Calu3 (cell line): ENCODE results near the gene CAPG. TPM values are rescaled to one million over a fixed set of nuclear protein-coding genes. Genes with fewer than 3 reads are reported as not detected.

Experiments
- BruUV-seq: library from RNA; stranded (reverse); fragments of 400-500 nt; replicated peaks from 2 replicates; lab custom pipeline; 2021; lab: Mats Ljungman, UMichigan
- CTCF ChIA-PET: fragments of 300-600 bp; sonication (Branson Sonifier 250); formaldehyde crosslinking; loops from one replicate; lab custom pipeline; 2022; ENCODE audit warnings: antibody characterized with exemption; lab: Charles Lee
- DNase-seq: peaks from one replicate; pipeline ENCODE4 v3.0.0; 2022
- H3K27ac Mint-ChIP-seq: one replicate; pipeline ENCODE4 v1.8.0; 2022; ENCODE audit warnings: mixed read lengths; ENCODE audit not compliant: unreplicated experiment
- H3K27me3 Mint-ChIP-seq: one replicate; pipeline ENCODE4 v1.8.0; 2022; ENCODE audit warnings: mixed read lengths; ENCODE audit not compliant: unreplicated experiment
- H3K36me3 Mint-ChIP-seq: one replicate; pipeline ENCODE4 v1.8.0; 2022; ENCODE audit warnings: mild to moderate bottlenecking, moderate library complexity, mixed read lengths; ENCODE audit not compliant: insufficient read depth, unreplicated experiment
- H3K4me1 Mint-ChIP-seq: one replicate; pipeline ENCODE4 v1.8.0; 2022; ENCODE audit warnings: mild to moderate bottlenecking, low read depth, mixed read lengths; ENCODE audit not compliant: unreplicated experiment
- H3K4me3 Mint-ChIP-seq: one replicate; pipeline ENCODE4 v1.8.0; 2022; ENCODE audit warnings: mild to moderate bottlenecking, low read depth, moderate library complexity, mixed read lengths; ENCODE audit not compliant: unreplicated experiment
- H3K9me3 Mint-ChIP-seq: one replicate; pipeline ENCODE4 v1.8.0; 2022; ENCODE audit warnings: low read depth, mixed read lengths; ENCODE audit not compliant: unreplicated experiment
- CTCF ChIP-seq: fragments of 200-600 bp; IDR thresholded peaks from one replicate; pipeline ENCODE4 v1.8.0; 2022; ENCODE audit warnings: antibody characterized with exemption; ENCODE audit not compliant: unreplicated experiment
- intact Hi-C: fragments of 100-400 bp; cut with micrococcal nuclease; formaldehyde crosslinking; loops from one replicate; pipeline ENCODE4 v1.10.0; 2022; ENCODE audit not compliant: unreplicated experiment
- total RNA-seq: library from RNA; stranded (reverse); gene quantifications from 2 replicates; pipeline ENCODE4 v1.2.3, GENCODE V29; 2022

CAPG gene
- total RNA-seq, 1 experiment from 2014 or later = 238 TPM

DNA sequence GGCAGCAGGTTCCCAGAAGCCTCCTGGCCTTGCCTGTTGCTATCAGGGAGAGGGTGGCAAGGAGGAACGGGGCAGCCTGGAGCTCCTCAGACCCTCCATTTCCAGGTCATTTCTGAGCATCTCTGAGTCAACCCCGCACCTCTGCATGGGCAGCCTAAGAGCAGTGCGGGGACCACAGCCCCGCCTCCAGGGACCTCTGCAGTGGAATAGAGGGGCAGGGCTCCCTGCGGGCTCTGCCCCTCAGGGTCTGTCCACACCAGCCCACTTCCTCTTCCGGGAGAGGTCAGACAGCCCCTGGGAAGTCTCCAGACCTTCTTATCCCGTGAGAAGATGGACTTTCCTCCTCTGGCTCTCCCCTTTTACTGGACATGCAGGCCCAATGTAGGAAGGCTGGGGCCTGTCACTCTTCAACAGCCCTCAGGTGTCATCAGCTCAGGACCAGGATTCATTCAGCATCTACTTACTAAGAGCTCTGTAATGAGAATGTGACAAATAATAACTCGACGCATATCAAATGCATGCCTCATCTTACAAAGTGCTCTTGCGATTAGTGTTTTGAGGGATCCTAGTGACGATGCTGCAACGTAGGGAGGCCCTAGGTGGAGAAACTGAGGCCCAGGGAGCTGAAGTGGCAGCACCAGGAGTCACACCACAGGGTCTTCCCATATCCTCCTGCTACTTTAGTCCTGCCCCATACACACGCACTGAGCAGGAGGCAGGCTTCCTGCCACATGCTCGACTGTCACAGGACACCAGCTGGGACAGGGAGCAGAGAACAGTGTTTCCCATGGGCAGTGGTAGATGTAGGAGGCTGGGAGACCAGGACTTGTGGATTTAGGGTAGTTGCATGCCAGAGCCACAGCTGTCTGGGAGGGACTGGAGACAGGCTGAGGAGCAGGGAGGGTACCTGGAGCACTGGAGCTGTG lies 36.4 kb upstream of the CAPG start:
- BruUV-seq = no TSS peak
- intact Hi-C loops = no loop called here
- TF ChIP-seq CTCF = no peak
- no peaks in the 10 kb centered on the region for H3K9me3 Mint-ChIP-seq
- H3K4me1 Mint-ChIP-seq = peaks cover 8% of the 10 kb centered on the region
- no peaks in the 10 kb centered on the region for H3K36me3 Mint-ChIP-seq
- peak overlapping the region; percentile 66 for H3K27ac Mint-ChIP-seq
- CTCF ChIA-PET = no interaction called here
- no peak overlapping the region for H3K4me3 Mint-ChIP-seq
- no peak for DNase-seq
- H3K27me3 Mint-ChIP-seq = no peaks in the 10 kb centered on the region

DNA sequence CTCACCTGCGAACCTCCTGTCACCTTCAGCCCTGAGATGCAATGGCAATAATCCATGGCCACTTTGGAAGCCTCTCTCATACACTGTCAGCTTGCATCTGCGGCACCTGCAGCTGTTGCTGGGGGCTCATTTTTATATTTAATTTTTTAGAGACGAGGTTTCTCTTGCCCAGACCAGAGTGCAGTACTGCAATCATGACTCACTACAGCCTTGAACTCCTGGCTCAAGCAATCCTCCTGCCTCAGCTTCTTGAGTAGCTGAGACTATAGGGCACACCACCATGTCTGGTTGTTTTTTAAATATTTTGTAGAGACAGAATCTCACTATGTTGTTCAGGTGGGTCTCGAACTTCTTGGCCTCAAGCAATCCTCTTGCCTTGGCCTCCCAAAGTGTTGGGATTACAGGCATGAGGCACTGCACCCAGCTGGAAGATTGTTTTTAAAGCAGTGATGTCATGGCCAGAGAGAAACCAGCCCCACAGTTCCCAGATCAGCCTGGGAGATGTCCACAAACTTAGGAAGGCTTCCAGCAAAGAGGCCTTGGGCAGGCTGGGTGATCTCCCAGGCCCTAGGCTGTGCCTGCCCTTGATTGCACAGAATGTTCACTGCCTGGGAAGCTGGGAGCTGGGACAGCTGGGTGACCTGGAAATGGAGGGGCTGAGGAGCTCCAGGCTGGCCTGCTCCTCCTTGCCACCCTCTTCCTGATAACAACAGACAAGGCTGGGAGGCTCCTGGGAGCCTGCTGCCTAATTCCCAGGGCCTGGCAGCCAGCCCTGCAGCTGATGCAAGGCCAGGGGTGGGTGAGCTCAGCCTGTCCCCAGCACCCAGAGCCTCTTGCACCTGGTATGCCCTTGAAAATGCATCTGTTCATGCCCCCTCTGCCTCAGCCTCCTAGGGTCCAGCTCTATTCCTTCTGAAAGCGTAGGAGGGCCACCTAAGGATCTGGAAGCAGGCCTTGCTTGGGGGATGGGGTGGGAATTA lies 35.4 kb upstream of the CAPG start:
- no TSS peak for BruUV-seq
- no peak for TF ChIP-seq CTCF
- Mint-ChIP-seq H3K27ac (peak overlapping the region; percentile 66), H3K4me3 (no peak overlapping the region), H3K27me3 (no peaks in the 10 kb centered on the region), H3K4me1 (peaks cover 8% of the 10 kb centered on the region), H3K9me3 (no peaks in the 10 kb centered on the region), H3K36me3 (no peaks in the 10 kb centered on the region)
- intact Hi-C loops = no loop called here
- DNase-seq = peak; percentile 34
- CTCF ChIA-PET = interaction anchor here (1.1 kb wide), 1 partner anchor 25 kb away, joined by 4 read pairs; no protein-coding TSS in a partner anchor

DNA sequence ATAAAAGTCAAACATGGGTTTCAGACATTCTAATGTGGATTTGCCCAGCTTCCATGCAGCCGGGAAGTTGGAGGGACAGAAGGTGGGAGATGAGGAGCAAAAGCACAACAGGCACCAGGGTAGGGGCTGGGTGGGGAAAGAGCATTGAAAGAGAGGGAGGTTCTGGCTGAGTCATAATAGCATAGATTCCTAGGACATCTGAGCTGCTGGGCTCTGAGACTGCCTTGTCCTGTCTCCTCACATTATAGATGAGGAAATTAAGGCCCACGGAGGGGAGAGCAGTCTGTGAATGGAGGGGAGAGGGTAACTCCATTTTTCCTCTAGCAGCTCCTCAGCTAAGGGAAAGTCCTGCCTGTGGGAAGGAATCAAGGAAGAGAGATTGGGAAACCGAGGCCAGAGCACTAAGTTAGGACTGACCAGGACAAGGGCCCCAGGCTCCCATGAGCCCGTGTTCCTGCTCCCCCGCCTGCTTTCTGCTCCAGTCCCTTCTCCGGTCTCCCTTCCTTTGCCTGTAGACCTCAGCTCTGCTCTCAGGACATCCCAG lies 34.5 kb upstream of the CAPG start:
- Mint-ChIP-seq H3K27ac (peak overlapping the region; percentile 76), H3K36me3 (no peaks in the 10 kb centered on the region), H3K9me3 (no peaks in the 10 kb centered on the region), H3K4me3 (no peak overlapping the region), H3K4me1 (peaks cover 8% of the 10 kb centered on the region), H3K27me3 (no peaks in the 10 kb centered on the region)
- DNase-seq = no peak
- no TSS peak for BruUV-seq
- intact Hi-C loops = no loop called here
- CTCF ChIA-PET = interaction anchor here (1.1 kb wide), 1 partner anchor 26 kb away, joined by 4 read pairs; no protein-coding TSS in a partner anchor
- TF ChIP-seq CTCF = no peak

- H3K4me3 Mint-ChIP-seq = no peak overlapping the region
Measured at GRCh38 chr2:85441864-85442263, 31.7 kb upstream of the CAPG start.

More at GRCh38 chr2:85441864-85442263, 31.7 kb upstream of the CAPG start:
- CTCF ChIA-PET = interaction anchor here (0.6 to 0.9 kb wide), 2 partner anchors 97 to 190 kb away, joined by 3 read pairs; partner anchors contain the start of gene MAT2A
- no peak for DNase-seq
- no peak overlapping the region for H3K27ac Mint-ChIP-seq
- intact Hi-C loops = no loop called here
- H3K36me3 Mint-ChIP-seq = peaks cover 7% of the 10 kb centered on the region
- H3K27me3 Mint-ChIP-seq = no peaks in the 10 kb centered on the region
- no peaks in the 10 kb centered on the region for H3K9me3 Mint-ChIP-seq
- peaks cover 16% of the 10 kb centered on the region for H3K4me1 Mint-ChIP-seq
- TF ChIP-seq CTCF = no peak
- no TSS peak for BruUV-seq
